HepG2 (cell line): ENCODE data around the gene KRTCAP2. TPM values are rescaled to one million over a fixed set of nuclear protein-coding genes. Genes with fewer than 3 reads are reported as not detected.

Source experiments
- AHR ChIP-seq: IDR thresholded peaks from 2 replicates; pipeline ENCODE4 v1.6.1; 2018; ENCODE audit warnings: missing genetic modification reagents, missing compliant biosample characterization
- BRD4 ChIP-seq: sonication (generic); formaldehyde crosslinking; IDR thresholded peaks from 2 replicates; pipeline ENCODE4 v1.4.0; 2020; ENCODE audit warnings: missing genetic modification reagents
- CREM ChIP-seq, 2 experiments: sonication (generic) in 1 of 2; formaldehyde crosslinking in 1 of 2; IDR thresholded peaks; 2 replicates each; pipeline versions ENCODE4 v1.4.0 to v1.6.1; 2016 to 2020; ENCODE audit warnings: antibody characterized with exemption in 1 of 2, mild to moderate bottlenecking in 1 of 2, missing genetic modification reagents in 1 of 2
- ELF1 ChIP-seq: sonication (generic); formaldehyde crosslinking; IDR thresholded peaks from 2 replicates; pipeline ENCODE4 v1.4.0; 2020; ENCODE audit warnings: missing genetic modification reagents
- HHEX ChIP-seq: IDR thresholded peaks from 2 replicates; pipeline ENCODE4 v1.6.1; 2016; ENCODE audit warnings: control low read depth
- HNRNPK ChIP-seq: fragments of 200-400 bp; formaldehyde crosslinking; IDR thresholded peaks from 2 replicates; pipeline ENCODE4 v1.6.1; 2018; ENCODE audit warnings: low read length, low read depth, moderate library complexity, mild to moderate bottlenecking; ENCODE audit not compliant: poor library complexity, severe bottlenecking
- JARID2 ChIP-seq: sonication (generic); formaldehyde crosslinking; IDR thresholded peaks from 2 replicates; pipeline ENCODE4 v1.8.1; 2023; ENCODE audit warnings: missing genetic modification reagents, inconsistent platforms; ENCODE audit not compliant: insufficient replicate concordance
- NBN ChIP-seq: fragments of 450-650 bp; conservative IDR thresholded peaks from 2 replicates; pipeline ENCODE4 v1.6.1; 2017
- PHF5A ChIP-seq: IDR thresholded peaks from one replicate; pipeline ENCODE4 v1.6.1; 2018; ENCODE audit warnings: low read depth, missing genetic modification reagents; ENCODE audit not compliant: unreplicated experiment
- PLRG1 ChIP-seq: fragments of 450-650 bp; conservative IDR thresholded peaks from 2 replicates; pipeline ENCODE4 v1.6.1; 2016
- RELA ChIP-seq: sonication (generic); formaldehyde crosslinking; IDR thresholded peaks from 2 replicates; pipeline ENCODE4 v1.4.0; 2020; ENCODE audit warnings: missing genetic modification reagents
- RFXANK ChIP-seq: IDR thresholded peaks from 2 replicates; pipeline ENCODE4 v1.6.1; 2016
- SIX1 ChIP-seq: sonication (generic); formaldehyde crosslinking; IDR thresholded peaks from 2 replicates; pipeline ENCODE4 v1.4.0; 2020; ENCODE audit warnings: missing genetic modification reagents, borderline replicate concordance
- SKI ChIP-seq: fragments of 450-650 bp; IDR thresholded peaks from one replicate; pipeline ENCODE4 v1.6.1; 2018; ENCODE audit warnings: mild to moderate bottlenecking; ENCODE audit not compliant: partially characterized antibody
- SRY ChIP-seq: sonication (generic); formaldehyde crosslinking; IDR thresholded peaks from 2 replicates; pipeline ENCODE4 v1.8.0; 2022; ENCODE audit warnings: mild to moderate bottlenecking, missing genetic modification reagents
- STAG1 ChIP-seq: sonication (generic); formaldehyde crosslinking; IDR thresholded peaks from 2 replicates; pipeline ENCODE4 v1.4.0; 2020; ENCODE audit warnings: missing genetic modification reagents
- THYN1 ChIP-seq: sonication (generic); formaldehyde crosslinking; IDR thresholded peaks from 2 replicates; pipeline ENCODE4 v1.8.1; 2023; ENCODE audit warnings: low read depth, mild to moderate bottlenecking, moderate library complexity, missing genetic modification reagents, borderline replicate concordance
- TOE1 ChIP-seq: sonication (generic); formaldehyde crosslinking; IDR thresholded peaks from 2 replicates; pipeline ENCODE4 v1.4.0; 2020; ENCODE audit warnings: mild to moderate bottlenecking, missing genetic modification reagents
- ZBTB25 ChIP-seq: IDR thresholded peaks from 2 replicates; pipeline ENCODE4 v1.6.1; 2018; ENCODE audit warnings: missing genetic modification reagents
- ZNF678 ChIP-seq: sonication (generic); formaldehyde crosslinking; IDR thresholded peaks from 2 replicates; pipeline ENCODE4 v1.4.0; 2020; ENCODE audit warnings: mild to moderate bottlenecking, missing genetic modification reagents
- ZNF75D ChIP-seq: sonication (generic); formaldehyde crosslinking; IDR thresholded peaks from 2 replicates; pipeline ENCODE4 v1.8.1; 2023; ENCODE audit warnings: missing genetic modification reagents, mild to moderate bottlenecking, borderline replicate concordance
- ZNF788 ChIP-seq: sonication (generic); formaldehyde crosslinking; IDR thresholded peaks from 2 replicates; pipeline ENCODE4 v1.5.0; 2020; ENCODE audit warnings: mild to moderate bottlenecking, missing genetic modification reagents, borderline replicate concordance
- ZSCAN20 ChIP-seq: sonication (generic); formaldehyde crosslinking; IDR thresholded peaks from 2 replicates; pipeline ENCODE4 v1.4.0; 2020; ENCODE audit warnings: missing genetic modification reagents, mild to moderate bottlenecking, borderline replicate concordance
- polyA plus RNA-seq, 8 experiments: library from polyadenylated mRNA; depleted of rRNA in 3 of 8; stranded (reverse) in 7 of 8; unstranded in 1 of 8; fragments of >200 nt; fragmentation: Illumina TruSeq in 4 of 8; extraction: Trizol in 4 of 8; gene quantifications; 2 replicates each; pipeline versions ENCODE4 v1.2.1 to v1.2.3, GENCODE V29; 2011 to 2016; ENCODE audit warnings: low read depth in 4 of 8, missing spikeins in 1 of 8, mixed read lengths in 1 of 8; ENCODE audit not compliant: insufficient read depth in 1 of 8
- total RNA-seq, 5 experiments: library from RNA; depleted of rRNA; stranded (reverse); fragments of >200 nt; fragmentation: Illumina TruSeq; extraction: Trizol; gene quantifications; 2 replicates each; pipeline ENCODE4 v1.2.3, GENCODE V29; 2016; ENCODE audit warnings: low read depth in 1 of 5
- TF ChIP-seq, protein P1 (sequence below): IDR thresholded peaks from 2 replicates; pipeline ENCODE4 v1.6.1; 2016; ENCODE audit warnings: control low read depth
- TF ChIP-seq, protein P2 (sequence below): sonication (generic); formaldehyde crosslinking; IDR thresholded peaks from 2 replicates; pipeline ENCODE4 v1.5.0; 2020; ENCODE audit warnings: mild to moderate bottlenecking, missing genetic modification reagents

The KRTCAP2 gene
- total and polyA plus RNA-seq, 2 of the 13 experiments (the other 11 are each of a cell fraction or from before 2014, with no cell fraction given): 77.3 to 79.4 TPM

GRCh38 chr1:155172732-155173477 lies at the start of gene KRTCAP2 (continued):
- peak; percentile 67; the same call in 1 of the 2 replicates for TF ChIP-seq CREM (IDR thresholded peaks at IDR 0.05)
- TF ChIP-seq CREM (CRISPR knock-in tag; IDR thresholded peaks at IDR 0.05): no peak
- peak; percentile 89; the same call in 1 of the 2 replicates for TF ChIP-seq ZNF788 (CRISPR knock-in tag)
- 0 out of 2 replicates have a peak, but pooled peaks have one; percentile 55 for TF ChIP-seq RFXANK (CRISPR knock-in tag)
- TF ChIP-seq TOE1: no peak
- TF ChIP-seq ELF1: peak; percentile 82
- TF ChIP-seq, protein P1, sequence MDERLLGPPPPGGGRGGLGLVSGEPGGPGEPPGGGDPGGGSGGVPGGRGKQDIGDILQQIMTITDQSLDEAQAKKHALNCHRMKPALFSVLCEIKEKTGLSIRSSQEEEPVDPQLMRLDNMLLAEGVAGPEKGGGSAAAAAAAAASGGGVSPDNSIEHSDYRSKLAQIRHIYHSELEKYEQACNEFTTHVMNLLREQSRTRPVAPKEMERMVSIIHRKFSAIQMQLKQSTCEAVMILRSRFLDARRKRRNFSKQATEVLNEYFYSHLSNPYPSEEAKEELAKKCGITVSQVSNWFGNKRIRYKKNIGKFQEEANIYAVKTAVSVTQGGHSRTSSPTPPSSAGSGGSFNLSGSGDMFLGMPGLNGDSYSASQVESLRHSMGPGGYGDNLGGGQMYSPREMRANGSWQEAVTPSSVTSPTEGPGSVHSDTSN (CRISPR knock-in tag): no peak
- no peak for TF ChIP-seq NBN
- peak; percentile 51 for TF ChIP-seq STAG1 (CRISPR knock-in tag)
- no peak for TF ChIP-seq ZNF678 (CRISPR knock-in tag)
- no peak for TF ChIP-seq ZSCAN20 (CRISPR knock-in tag)
- no peak for TF ChIP-seq SIX1 (CRISPR knock-in tag)
- TF ChIP-seq RELA (CRISPR knock-in tag): 0 out of 2 replicates have a peak, but pooled peaks have one; percentile 30
- TF ChIP-seq SKI: no peak
- TF ChIP-seq BRD4: 0 out of 2 replicates have a peak, but pooled peaks have one; percentile 13
- no peak for TF ChIP-seq JARID2 (CRISPR knock-in tag)
- TF ChIP-seq ZBTB25 (CRISPR knock-in tag): peak; percentile 91; the same call in 1 of the 2 replicates
- TF ChIP-seq THYN1 (CRISPR knock-in tag): no peak
- peak; percentile 68; the same call in 1 of the 2 replicates for TF ChIP-seq SRY
- TF ChIP-seq ZNF75D (CRISPR knock-in tag): no peak
- TF ChIP-seq, protein P2, sequence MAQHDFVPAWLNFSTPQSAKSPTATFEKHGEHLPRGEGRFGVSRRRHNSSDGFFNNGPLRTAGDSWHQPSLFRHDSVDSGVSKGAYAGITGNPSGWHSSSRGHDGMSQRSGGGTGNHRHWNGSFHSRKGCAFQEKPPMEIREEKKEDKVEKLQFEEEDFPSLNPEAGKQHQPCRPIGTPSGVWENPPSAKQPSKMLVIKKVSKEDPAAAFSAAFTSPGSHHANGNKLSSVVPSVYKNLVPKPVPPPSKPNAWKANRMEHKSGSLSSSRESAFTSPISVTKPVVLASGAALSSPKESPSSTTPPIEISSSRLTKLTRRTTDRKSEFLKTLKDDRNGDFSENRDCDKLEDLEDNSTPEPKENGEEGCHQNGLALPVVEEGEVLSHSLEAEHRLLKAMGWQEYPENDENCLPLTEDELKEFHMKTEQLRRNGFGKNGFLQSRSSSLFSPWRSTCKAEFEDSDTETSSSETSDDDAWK (CRISPR knock-in tag): no peak
- TF ChIP-seq HHEX (CRISPR knock-in tag): no peak
- TF ChIP-seq HNRNPK: peak; percentile 67
- TF ChIP-seq PLRG1: no peak
- TF ChIP-seq AHR (CRISPR knock-in tag): 0 out of 2 replicates have a peak, but pooled peaks have one; percentile 29
- TF ChIP-seq PHF5A (CRISPR knock-in tag): no peak
